HFFc6 (cell line): ENCODE data around the gene GPR183. TPM values are rescaled to one million over a fixed set of nuclear protein-coding genes. Genes with fewer than 3 reads are reported as not detected.

Experiments
- DNase-seq: peaks from one replicate; pipeline ENCODE4 v3.0.0-alpha.2; 2018
- H3K27ac Mint-ChIP-seq: 2 replicates; pipeline ENCODE4 v1.8.0; 2020; ENCODE audit warnings: mild to moderate bottlenecking, mixed read lengths
- H3K27me3 Mint-ChIP-seq: 2 replicates; pipeline ENCODE4 v1.8.0; 2021; ENCODE audit warnings: mild to moderate bottlenecking, moderate library complexity, mixed read lengths; ENCODE audit not compliant: insufficient read depth
- H3K36me3 Mint-ChIP-seq: 2 replicates; pipeline ENCODE4 v1.8.0; 2021; ENCODE audit warnings: low read depth, mixed read lengths
- H3K4me1 Mint-ChIP-seq: 2 replicates; pipeline ENCODE4 v1.8.0; 2020; ENCODE audit warnings: low read depth, mixed read lengths
- H3K4me3 Mint-ChIP-seq: 2 replicates; pipeline ENCODE4 v1.8.0; 2020; ENCODE audit warnings: mild to moderate bottlenecking, moderate library complexity, mixed read lengths
- H3K9me3 Mint-ChIP-seq: 2 replicates; pipeline ENCODE4 v1.8.0; 2020; ENCODE audit warnings: mild to moderate bottlenecking, mixed read lengths
- microRNA-seq: library from miRNA; unstranded; fragments of <30 nt; microRNA quantifications from one replicate; pipeline ENCODE4, GENCODE V29; 2019
- total RNA-seq, 6 experiments: library from RNA; stranded (reverse); fragmentation: NEBNext Ultra II Directional; extraction: Animal tissue kit (Norgen Biotek cat#: 25700); gene quantifications; 2 replicates in 1 of 6; 3 replicates in 5 of 6; pipeline ENCODE4 v1.2.3, GENCODE V29; 2021
- TF ChIP-seq, protein P1 (sequence below): fragments of 200-600 bp; sonication (generic); IDR thresholded peaks from 2 replicates; pipeline ENCODE4 v1.5.0; 2021; ENCODE audit warnings: antibody characterized with exemption, mild to moderate bottlenecking

The GPR183 gene
- total RNA-seq, 6 experiments from 2014 or later = 0.17 TPM; not detected in 5

- Mint-ChIP-seq H3K36me3 (peaks cover 20% of the 10 kb centered on the region), H3K9me3 (no peaks in the 10 kb centered on the region), H3K4me1 (peaks cover 15% of the 10 kb centered on the region), H3K27ac (no peak overlapping the region), H3K27me3 (no peaks in the 10 kb centered on the region; the same call in 1 of the 2 replicates), H3K4me3 (no peak overlapping the region)
- no peak for DNase-seq
- TF ChIP-seq, protein P1, sequence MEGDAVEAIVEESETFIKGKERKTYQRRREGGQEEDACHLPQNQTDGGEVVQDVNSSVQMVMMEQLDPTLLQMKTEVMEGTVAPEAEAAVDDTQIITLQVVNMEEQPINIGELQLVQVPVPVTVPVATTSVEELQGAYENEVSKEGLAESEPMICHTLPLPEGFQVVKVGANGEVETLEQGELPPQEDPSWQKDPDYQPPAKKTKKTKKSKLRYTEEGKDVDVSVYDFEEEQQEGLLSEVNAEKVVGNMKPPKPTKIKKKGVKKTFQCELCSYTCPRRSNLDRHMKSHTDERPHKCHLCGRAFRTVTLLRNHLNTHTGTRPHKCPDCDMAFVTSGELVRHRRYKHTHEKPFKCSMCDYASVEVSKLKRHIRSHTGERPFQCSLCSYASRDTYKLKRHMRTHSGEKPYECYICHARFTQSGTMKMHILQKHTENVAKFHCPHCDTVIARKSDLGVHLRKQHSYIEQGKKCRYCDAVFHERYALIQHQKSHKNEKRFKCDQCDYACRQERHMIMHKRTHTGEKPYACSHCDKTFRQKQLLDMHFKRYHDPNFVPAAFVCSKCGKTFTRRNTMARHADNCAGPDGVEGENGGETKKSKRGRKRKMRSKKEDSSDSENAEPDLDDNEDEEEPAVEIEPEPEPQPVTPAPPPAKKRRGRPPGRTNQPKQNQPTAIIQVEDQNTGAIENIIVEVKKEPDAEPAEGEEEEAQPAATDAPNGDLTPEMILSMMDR = no peak
These were observed 61.1 kb downstream of the GPR183 start for GRCh38 chr13:99246100-99246499.

Small RNA genes lying within 50 kb of the gene (microRNA-seq; reads per million reads assigned to microRNA genes)
- not detected for gene MIR623

Other genes with a start within 250 kb of the GPR183 start
- gene UBAC2, start 106.5 kb downstream of the GPR183 start, total RNA-seq = 10 to 100 TPM; 38.8 to 53.5 (median 46.4) TPM
- not detected for gene GPR18, start 49.0 kb downstream of the GPR183 start, total RNA-seq
- 100 to 1,000 TPM; 101 to 127 (median 122) TPM for gene TM9SF2, start 194.1 kb upstream of the GPR183 start, total RNA-seq